Endothelial cell of umbilical vein (primary cell): ENCODE measurements around the gene ZNF415. TPM values are rescaled to one million over a fixed set of nuclear protein-coding genes. Genes with fewer than 3 reads are reported as not detected.
"Not testable (repeated sequence)": the region's sequence is repeated elsewhere in the genome, so short reads cannot be mapped to it uniquely, and the experiment has no call there.

Experiments
- BruUV-seq: library from RNA; stranded (reverse); fragments of 400-500 nt; replicated peaks from 2 replicates; lab custom pipeline; 2021; lab: Mats Ljungman, UMichigan
- CTCF ChIA-PET: fragments of 300-600, 350-600 bp; sonication (Branson Sonifier 250); formaldehyde crosslinking; loops from one replicate; lab custom pipeline; 2021; ENCODE audit warnings: antibody characterized with exemption, inconsistent platforms; lab: Charles Lee
- POLR2A ChIA-PET: fragments of 300-600, 350-600 bp; sonication (Branson Sonifier 250); formaldehyde crosslinking; loops from one replicate; lab custom pipeline; 2021; ENCODE audit warnings: antibody characterized with exemption, inconsistent platforms; lab: Charles Lee
- DNase-seq: peaks from one replicate; pipeline ENCODE4 v3.0.0-alpha.2; 2011; ENCODE audit warnings: low read depth, low spot score
- FAIRE-seq: peaks from 2 replicates; lab custom pipeline; 2011; peaks lifted over from hg19 to GRCh38; lab: Jason Lieb, UNC
- H2AFZ ChIP-seq: 2 replicates; pipeline ENCODE4 v1.6.0; 2012; ENCODE audit warnings: low read depth, low read length, control low read depth, inconsistent platforms
- H3K27ac ChIP-seq: 2 replicates; pipeline ENCODE4 v1.5.1; 2011; ENCODE audit warnings: low read depth, mild to moderate bottlenecking, control low read depth, low read length, moderate library complexity; ENCODE audit not compliant: insufficient read depth
- H3K27me3 ChIP-seq, 2 experiments: 2 replicates each; pipeline versions ENCODE4 v1.6.0 to v1.6.1; 2011; ENCODE audit warnings: low read length in 2 of 2, mixed read lengths in 1 of 2; ENCODE audit not compliant: control insufficient read depth in 2 of 2, insufficient read depth in 2 of 2
- H3K36me3 ChIP-seq, 2 experiments: 2 replicates in 1 of 2; 3 replicates in 1 of 2; pipeline ENCODE4 v1.5.1; 2011; ENCODE audit warnings: low read length in 2 of 2, mild to moderate bottlenecking in 1 of 2, moderate library complexity in 1 of 2; ENCODE audit not compliant: control insufficient read depth in 2 of 2, insufficient read depth in 2 of 2; ENCODE audit errors: extremely low read depth in 1 of 2
- H3K4me1 ChIP-seq: 3 replicates; pipeline ENCODE4 v1.5.1; 2011; ENCODE audit warnings: mild to moderate bottlenecking, low read length; ENCODE audit not compliant: control insufficient read depth, insufficient read depth; ENCODE audit errors: extremely low read depth
- H3K4me2 ChIP-seq: 2 replicates; pipeline ENCODE4 v1.6.1; 2011; ENCODE audit warnings: low read length, control low read depth, mixed read lengths; ENCODE audit not compliant: insufficient read depth
- H3K4me3 ChIP-seq, 3 experiments: fragments of 200-600 bp in 1 of 3; sonication (generic), shearing (Covaris generic) in 1 of 3; replicated peaks in 1 of 3; 2 replicates each; pipeline ENCODE4 v1.5.1; 2011 to 2016; ENCODE audit warnings: control low read depth in 3 of 3, low read length in 3 of 3, mild to moderate bottlenecking in 2 of 3, inconsistent platforms in 1 of 3, low read depth in 1 of 3, moderate library complexity in 1 of 3; ENCODE audit not compliant: insufficient read depth in 1 of 3
- H3K79me2 ChIP-seq: 2 replicates; pipeline ENCODE4 v1.6.0; 2012; ENCODE audit warnings: low read length, inconsistent platforms; ENCODE audit not compliant: control insufficient read depth, insufficient read depth
- H3K9ac ChIP-seq: replicated peaks from 2 replicates; pipeline ENCODE3; 2011; ENCODE audit warnings: low read length, control low read depth; ENCODE audit not compliant: insufficient read depth; ENCODE audit errors: extremely low read depth
- H3K9me1 ChIP-seq: replicated peaks from 3 replicates; pipeline ENCODE4 v1.6.0; 2011; ENCODE audit warnings: mild to moderate bottlenecking, low read length; ENCODE audit not compliant: control insufficient read depth, insufficient read depth; ENCODE audit errors: extremely low read depth
- H3K9me3 ChIP-seq: replicated peaks from 2 replicates; pipeline ENCODE4 v1.5.1; 2012; ENCODE audit warnings: low read length, inconsistent platforms; ENCODE audit not compliant: control insufficient read depth, insufficient read depth
- H4K20me1 ChIP-seq: replicated peaks from 2 replicates; pipeline ENCODE3; 2011; ENCODE audit warnings: mild to moderate bottlenecking, low read length; ENCODE audit not compliant: control insufficient read depth, insufficient read depth; ENCODE audit errors: extremely low read depth
- EZH2 ChIP-seq: IDR thresholded peaks from 2 replicates; pipeline ENCODE4 v1.6.1; 2012; ENCODE audit warnings: borderline replicate concordance, low read depth, mild to moderate bottlenecking, moderate library complexity, low read length, inconsistent platforms; ENCODE audit not compliant: severe bottlenecking
- FOS ChIP-seq: IDR thresholded peaks from 2 replicates; pipeline ENCODE4 v1.6.1; 2011; ENCODE audit warnings: mild to moderate bottlenecking, low read length, moderate library complexity, borderline replicate concordance; ENCODE audit not compliant: insufficient read depth
- GATA2 ChIP-seq: IDR thresholded peaks from 2 replicates; pipeline ENCODE4 v1.7.0; 2011; ENCODE audit warnings: low read depth, mild to moderate bottlenecking, moderate library complexity, mixed read lengths, low read length; ENCODE audit not compliant: insufficient read length, insufficient read depth
- JUN ChIP-seq: IDR thresholded peaks from 2 replicates; pipeline ENCODE4 v1.6.1; 2011; ENCODE audit warnings: borderline replicate concordance, low read depth; ENCODE audit not compliant: insufficient read length, insufficient read depth
- MYC ChIP-seq: IDR thresholded peaks from one replicate; pipeline ENCODE4 v1.6.1; 2011; ENCODE audit warnings: mild to moderate bottlenecking, low read depth, low read length
- POLR2A ChIP-seq: IDR thresholded peaks from 2 replicates; pipeline ENCODE4 v1.6.1; 2012; ENCODE audit warnings: low read depth, mild to moderate bottlenecking, control low read depth, low read length
- POLR2AphosphoS5 ChIP-seq: IDR thresholded peaks from 2 replicates; pipeline ENCODE4 v1.6.1; 2012; ENCODE audit warnings: low read depth, mild to moderate bottlenecking, control low read depth, low read length, moderate library complexity; ENCODE audit not compliant: insufficient read depth
- dilution Hi-C: fragments of 300-500 bp; cut with MboI; formaldehyde crosslinking; loops from one replicate; pipeline ENCODE4 v1.15.0; 2019; ENCODE audit warnings: low sequenced_read_pairs; ENCODE audit not compliant: extremely low pct_ligation_motif_present
- intact Hi-C: fragments of 100-400 bp; cut with micrococcal nuclease; formaldehyde crosslinking; loops from one replicate; pipeline ENCODE4 v1.10.0; 2022
- polyA plus RNA-seq, 4 experiments: library from polyadenylated mRNA; depleted of rRNA in 3 of 4; stranded (reverse) in 3 of 4; unstranded in 1 of 4; fragments of >200 nt; gene quantifications; 2 replicates each; pipeline versions ENCODE4 v1.2.1 to v1.2.3, GENCODE V29; 2011 to 2012; ENCODE audit warnings: missing spikeins in 1 of 4
- total RNA-seq: library from RNA; stranded (reverse); gene quantifications from 2 replicates; pipeline ENCODE4 v1.2.3, GENCODE V29; 2021
- TF ChIP-seq, protein P1 (sequence below): IDR thresholded peaks from 2 replicates; pipeline ENCODE4 v1.6.1; 2011; ENCODE audit not compliant: insufficient read depth, insufficient read length
- TF ChIP-seq, protein P2 (sequence below), 2 donors: IDR thresholded peaks; 1 replicate in 1 of 2; 2 replicates in 1 of 2; pipeline ENCODE4 v1.5.1; 2011; ENCODE audit warnings: low read length in 2 of 2, mild to moderate bottlenecking in 2 of 2, moderate library complexity in 2 of 2, control low read depth in 1 of 2, inconsistent platforms in 1 of 2, low read depth in 1 of 2; ENCODE audit not compliant: insufficient read depth in 1 of 2; ENCODE audit errors: extremely low read depth in 1 of 2

Gene ZNF415
- total and polyA plus RNA-seq, 2 donors (not counting 3 experiments of a cell fraction or from before 2014, with no cell fraction given) = 0.48 to 0.69 TPM

DNA sequence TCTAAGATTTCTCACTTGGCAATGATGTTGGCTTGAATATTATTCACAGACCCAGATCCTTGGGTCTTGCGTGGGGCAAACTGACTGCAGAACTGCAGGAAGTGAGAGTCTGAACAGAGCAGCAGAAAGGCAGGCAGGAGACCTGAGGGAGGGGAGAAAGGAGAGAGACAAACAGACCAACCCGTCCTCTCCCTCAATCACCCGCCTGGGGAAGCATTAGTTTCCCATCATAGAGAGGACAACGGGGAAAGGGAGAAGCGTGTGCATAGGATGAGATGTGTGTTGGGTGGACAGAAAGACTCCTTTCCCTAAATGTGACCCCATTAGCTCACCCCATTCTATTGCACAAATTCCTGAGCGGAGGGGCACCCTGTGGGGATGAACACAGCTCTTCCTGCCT, 36.1 kb downstream of the ZNF415 start:
- H3K27me3 ChIP-seq, H2AFZ ChIP-seq, intact Hi-C loops, H3K36me3 ChIP-seq, CTCF ChIA-PET, H3K4me3 ChIP-seq, DNase-seq, H3K4me1 ChIP-seq, H3K9me1 ChIP-seq, BruUV-seq, H3K4me2 ChIP-seq, dilution Hi-C loops, POLR2A ChIA-PET, H3K27ac ChIP-seq, H3K9ac ChIP-seq, H4K20me1 ChIP-seq, H3K9me3 ChIP-seq, FAIRE-seq: not testable (repeated sequence)
- H3K79me2 ChIP-seq = peaks cover 12% of the 10 kb centered on the region

DNA sequence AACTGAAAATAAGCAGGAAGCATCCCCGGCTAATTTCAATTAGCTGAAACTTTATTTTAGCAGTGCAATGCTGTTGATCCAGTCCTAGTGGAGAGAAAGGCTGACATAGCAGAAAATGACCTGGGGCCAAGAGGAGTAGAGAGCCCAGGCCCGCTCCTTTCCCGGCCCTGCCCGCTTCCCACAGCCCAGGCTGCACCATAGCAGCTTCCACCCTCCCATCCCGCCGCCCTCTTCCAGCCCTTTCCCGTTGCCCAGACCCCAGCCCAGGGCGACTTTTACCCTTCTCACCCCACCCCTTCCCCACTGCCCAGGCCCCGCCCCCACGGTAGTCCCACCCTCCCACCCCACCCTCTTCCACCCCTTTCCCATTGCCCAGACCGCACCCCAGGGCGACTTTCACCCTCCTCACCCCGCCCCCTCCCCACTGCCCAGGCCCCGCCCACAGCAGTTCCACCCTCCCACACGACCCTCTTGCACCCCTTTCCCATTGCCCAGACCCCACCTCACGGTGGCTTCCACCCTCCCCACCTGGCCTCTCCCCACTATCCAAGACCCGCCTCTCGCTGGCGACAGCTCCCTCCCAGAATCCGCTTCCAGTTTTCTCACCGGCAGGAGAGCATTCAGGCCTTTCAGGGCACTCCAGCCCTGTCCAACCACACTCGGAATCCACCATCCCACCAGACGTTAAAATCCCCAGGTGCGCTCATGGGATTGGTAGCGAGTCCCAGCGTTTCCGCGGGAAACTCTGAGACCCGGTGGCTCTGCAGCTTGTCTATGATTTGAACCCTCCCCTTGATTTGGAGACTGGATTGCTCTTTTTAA, 37.7 kb downstream of the ZNF415 start:
- H3K27ac ChIP-seq = no peak overlapping the region
- H3K79me2 ChIP-seq = peaks cover 8% of the 10 kb centered on the region
- peaks cover 0 to 13% of the 10 kb centered on the region in 2 experiments for H3K36me3 ChIP-seq
- DNase-seq (no peak), FAIRE-seq (no peak)
- no peak overlapping the region for H3K9ac ChIP-seq
- TF ChIP-seq MYC (no peak), FOS (no peak), GATA2 (no peak), POLR2AphosphoS5 (no peak), EZH2 (no peak), JUN (no peak), POLR2A (no peak)
- TF ChIP-seq, protein P1, sequence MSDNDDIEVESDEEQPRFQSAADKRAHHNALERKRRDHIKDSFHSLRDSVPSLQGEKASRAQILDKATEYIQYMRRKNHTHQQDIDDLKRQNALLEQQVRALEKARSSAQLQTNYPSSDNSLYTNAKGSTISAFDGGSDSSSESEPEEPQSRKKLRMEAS = no peak
- TF ChIP-seq, protein P2, sequence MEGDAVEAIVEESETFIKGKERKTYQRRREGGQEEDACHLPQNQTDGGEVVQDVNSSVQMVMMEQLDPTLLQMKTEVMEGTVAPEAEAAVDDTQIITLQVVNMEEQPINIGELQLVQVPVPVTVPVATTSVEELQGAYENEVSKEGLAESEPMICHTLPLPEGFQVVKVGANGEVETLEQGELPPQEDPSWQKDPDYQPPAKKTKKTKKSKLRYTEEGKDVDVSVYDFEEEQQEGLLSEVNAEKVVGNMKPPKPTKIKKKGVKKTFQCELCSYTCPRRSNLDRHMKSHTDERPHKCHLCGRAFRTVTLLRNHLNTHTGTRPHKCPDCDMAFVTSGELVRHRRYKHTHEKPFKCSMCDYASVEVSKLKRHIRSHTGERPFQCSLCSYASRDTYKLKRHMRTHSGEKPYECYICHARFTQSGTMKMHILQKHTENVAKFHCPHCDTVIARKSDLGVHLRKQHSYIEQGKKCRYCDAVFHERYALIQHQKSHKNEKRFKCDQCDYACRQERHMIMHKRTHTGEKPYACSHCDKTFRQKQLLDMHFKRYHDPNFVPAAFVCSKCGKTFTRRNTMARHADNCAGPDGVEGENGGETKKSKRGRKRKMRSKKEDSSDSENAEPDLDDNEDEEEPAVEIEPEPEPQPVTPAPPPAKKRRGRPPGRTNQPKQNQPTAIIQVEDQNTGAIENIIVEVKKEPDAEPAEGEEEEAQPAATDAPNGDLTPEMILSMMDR (IDR thresholded peaks at IDR 0.05; ENCODE audit: extremely low read depth in 1 of 2, insufficient read depth in 1 of 2, low read depth in 1 of 2, low read length in 2 of 2) = no peak
- BruUV-seq = no TSS peak
- no peak overlapping the region for H2AFZ ChIP-seq
- H3K27me3 ChIP-seq = no peaks in the 10 kb centered on the region
- dilution Hi-C loops = no loop called here
- POLR2A ChIA-PET = no interaction called here
- H3K4me2 ChIP-seq = no peak overlapping the region
- H3K4me3 ChIP-seq = no peak overlapping the region
- no peaks in the 10 kb centered on the region for H3K4me1 ChIP-seq
- H3K9me1 ChIP-seq = no peaks in the 10 kb centered on the region
- no peaks in the 10 kb centered on the region for H4K20me1 ChIP-seq
- CTCF ChIA-PET = interaction anchor here (0.8 kb wide), 1 partner anchor 18 kb away, joined by 3 read pairs; no protein-coding TSS in a partner anchor
- intact Hi-C loops = no loop called here
- no peaks in the 10 kb centered on the region for H3K9me3 ChIP-seq
